PC-3 (cell line): ENCODE results near the gene CNTN4. TPM values are rescaled to one million over a fixed set of nuclear protein-coding genes. Genes with fewer than 3 reads are reported as not detected.

Source experiments
- ATAC-seq: fragments of 200-7000 bp; cut with Tn5 transposase; 2 replicates; pipeline ENCODE4 v1.9.1; 2020; ENCODE audit warnings: mild to moderate bottlenecking, moderate library complexity
- BruUV-seq: library from RNA; stranded (reverse); fragments of 400-500 nt; replicated peaks from 2 replicates; lab custom pipeline; 2021; lab: Mats Ljungman, UMichigan
- CTCF ChIA-PET: fragments of 300-600 bp; sonication (Branson Sonifier 250); formaldehyde crosslinking; loops from one replicate; lab custom pipeline; 2022; ENCODE audit warnings: antibody characterized with exemption; lab: Charles Lee
- POLR2A ChIA-PET: fragments of 300-600 bp; sonication (Branson Sonifier 250); formaldehyde crosslinking; loops from one replicate; lab custom pipeline; 2022; ENCODE audit warnings: antibody characterized with exemption; ENCODE audit not compliant: unreplicated experiment; lab: Charles Lee
- DNase-seq: peaks from one replicate; pipeline ENCODE4 v3.0.0-alpha.2; 2015
- H2AFZ ChIP-seq: fragments of 300-600 bp; sonication (generic); 2 replicates; pipeline ENCODE4 v1.6.0; 2016; ENCODE audit warnings: antibody characterized with exemption, low read length
- H3F3A ChIP-seq: fragments of 300-600 bp; sonication (generic); one replicate; pipeline ENCODE4 v1.6.0; 2017; ENCODE audit warnings: antibody characterized with exemption, low read length, control low read depth, mild to moderate bottlenecking; ENCODE audit not compliant: unreplicated experiment
- H3K27ac ChIP-seq: fragments of 300-600 bp; sonication (generic); 2 replicates; pipeline ENCODE4 v1.5.1; 2016; ENCODE audit warnings: mild to moderate bottlenecking, low read length
- H3K27me3 ChIP-seq: fragments of 300-600 bp; sonication (generic); 2 replicates; pipeline ENCODE4 v1.6.1; 2016; ENCODE audit warnings: low read length, mixed read lengths
- H3K36me3 ChIP-seq: fragments of 300-600 bp; sonication (generic); 2 replicates; pipeline ENCODE4 v1.6.1; 2016; ENCODE audit warnings: low read depth, mixed run types, low read length, mixed read lengths
- H3K4me1 ChIP-seq: fragments of 300-600 bp; sonication (generic); 2 replicates; pipeline ENCODE4 v1.5.1; 2016; ENCODE audit warnings: low read length; ENCODE audit not compliant: insufficient read depth
- H3K4me2 ChIP-seq: fragments of 300-600 bp; sonication (generic); 2 replicates; pipeline ENCODE4 v1.6.0; 2016; ENCODE audit warnings: low read length
- H3K4me3 ChIP-seq: fragments of 300-600 bp; sonication (generic); 2 replicates; pipeline ENCODE4 v1.5.1; 2016; ENCODE audit warnings: mild to moderate bottlenecking, low read length, mixed read lengths
- H3K79me2 ChIP-seq: fragments of 300-600 bp; sonication (generic); 2 replicates; pipeline ENCODE4 v1.6.1; 2017; ENCODE audit warnings: low read length, mixed read lengths
- H3K9ac ChIP-seq: fragments of 300-600 bp; sonication (generic); 2 replicates; pipeline ENCODE4 v1.6.0; 2016; ENCODE audit warnings: mild to moderate bottlenecking, low read length
- H3K9me2 ChIP-seq: fragments of 300-600 bp; sonication (generic); replicated peaks from 2 replicates; pipeline ENCODE4 v1.6.1; 2016; ENCODE audit warnings: mixed run types, low read length, mixed read lengths
- H3K9me3 ChIP-seq: fragments of 300-600 bp; sonication (generic); 2 replicates; pipeline ENCODE4 v1.6.1; 2016; ENCODE audit warnings: low read length, mixed read lengths
- H4K20me1 ChIP-seq: fragments of 300-600 bp; sonication (generic); 2 replicates; pipeline ENCODE4 v1.6.1; 2016; ENCODE audit warnings: low read length, mixed read lengths
- CTCF ChIP-seq: fragments of 300-600 bp; sonication (generic); conservative IDR thresholded peaks from 2 replicates; pipeline ENCODE4 v1.5.1; 2017; ENCODE audit warnings: antibody characterized with exemption, low read depth, mild to moderate bottlenecking, low read length
- EZH2 ChIP-seq: fragments of 300-600 bp; sonication (generic); IDR thresholded peaks from one replicate; pipeline ENCODE4 v1.6.1; 2017; ENCODE audit warnings: antibody characterized with exemption, mild to moderate bottlenecking, low read length; ENCODE audit not compliant: unreplicated experiment
- EZH2phosphoT487 ChIP-seq: fragments of 300-600 bp; sonication (generic); IDR thresholded peaks from 2 replicates; pipeline ENCODE4 v1.6.1; 2018; ENCODE audit warnings: mild to moderate bottlenecking, antibody characterized with exemption, low read length, borderline replicate concordance
- intact Hi-C: fragments of 100-400 bp; cut with micrococcal nuclease; formaldehyde crosslinking; loops from 2 replicates; pipeline ENCODE4 v1.9.0; 2023
- total RNA-seq: library from RNA; depleted of rRNA; stranded (reverse); fragments of >200 nt; gene quantifications from 2 replicates; pipeline ENCODE4 v1.2.3, GENCODE V29; 2014

The CNTN4 gene
- total RNA-seq, 1 experiment from 2014 or later = not detected

- BruUV-seq = no TSS peak
- no peak overlapping the region for H3K4me2 ChIP-seq
- ATAC-seq = no peak
- H3F3A ChIP-seq = no peaks in the 10 kb centered on the region
- no peak overlapping the region for H3K9ac ChIP-seq
- TF ChIP-seq EZH2 = no peak
- TF ChIP-seq CTCF = no peak
- TF ChIP-seq EZH2phosphoT487 = no peak
- no peaks in the 10 kb centered on the region for H3K9me2 ChIP-seq
- no peak overlapping the region for H2AFZ ChIP-seq
- POLR2A ChIA-PET = no interaction called here
- H3K4me1 ChIP-seq = no peaks in the 10 kb centered on the region
- no peaks in the 10 kb centered on the region for H4K20me1 ChIP-seq
- H3K79me2 ChIP-seq = no peaks in the 10 kb centered on the region
- H3K27me3 ChIP-seq = no peaks in the 10 kb centered on the region
- no peak overlapping the region for H3K27ac ChIP-seq
- CTCF ChIA-PET = no interaction called here
- H3K9me3 ChIP-seq = peaks cover 43% of the 10 kb centered on the region
- no peak for DNase-seq
- no peaks in the 10 kb centered on the region for H3K36me3 ChIP-seq
- intact Hi-C loops = no loop called here
- no peak overlapping the region for H3K4me3 ChIP-seq
Measured at GRCh38 chr3:2697589-2697988, 598.9 kb downstream of the CNTN4 start.

GRCh38 chr3:2701471-2701870 is 602.8 kb downstream of the CNTN4 start:
- ChIA-PET POLR2A (no interaction called here), CTCF (no interaction called here)
- no peak for ATAC-seq
- H3K9ac ChIP-seq = no peak overlapping the region
- no peaks in the 10 kb centered on the region for H3K79me2 ChIP-seq
- no peaks in the 10 kb centered on the region for H3K4me1 ChIP-seq
- no peak for DNase-seq
- no peak overlapping the region for H3K4me2 ChIP-seq
- H3K9me3 ChIP-seq = peaks cover 31% of the 10 kb centered on the region
- no peaks in the 10 kb centered on the region for H3K9me2 ChIP-seq
- no peaks in the 10 kb centered on the region for H4K20me1 ChIP-seq
- no peaks in the 10 kb centered on the region for H3K36me3 ChIP-seq
- no peaks in the 10 kb centered on the region for H3F3A ChIP-seq
- TF ChIP-seq CTCF (no peak), EZH2 (no peak), EZH2phosphoT487 (no peak)
- no peak overlapping the region for H3K27ac ChIP-seq
- H2AFZ ChIP-seq = no peak overlapping the region
- no peaks in the 10 kb centered on the region for H3K27me3 ChIP-seq
- BruUV-seq = no TSS peak
- H3K4me3 ChIP-seq = no peak overlapping the region
- intact Hi-C loops = no loop called here

- TF ChIP-seq EZH2 = no peak
- TF ChIP-seq EZH2phosphoT487 = no peak
- no peak for TF ChIP-seq CTCF
- CTCF ChIA-PET = no interaction called here
- no TSS peak for BruUV-seq
Measured at GRCh38 chr3:2706144-2706835, 607.6 kb downstream of the CNTN4 start.

More at GRCh38 chr3:2706144-2706835, 607.6 kb downstream of the CNTN4 start:
- H3K9ac ChIP-seq = no peak overlapping the region
- no peaks in the 10 kb centered on the region for H3K4me1 ChIP-seq
- H3K4me2 ChIP-seq = no peak overlapping the region
- POLR2A ChIA-PET = no interaction called here
- no peak overlapping the region for H3K27ac ChIP-seq
- H3K9me2 ChIP-seq = no peaks in the 10 kb centered on the region
- no peak overlapping the region for H3K4me3 ChIP-seq
- H4K20me1 ChIP-seq = no peaks in the 10 kb centered on the region
- H3F3A ChIP-seq = no peaks in the 10 kb centered on the region
- intact Hi-C loops = no loop called here
- H2AFZ ChIP-seq = no peak overlapping the region
- H3K36me3 ChIP-seq = no peaks in the 10 kb centered on the region
- H3K79me2 ChIP-seq = no peaks in the 10 kb centered on the region
- ATAC-seq (no peak), DNase-seq (no peak)
- no peaks in the 10 kb centered on the region for H3K27me3 ChIP-seq
- peaks cover 25% of the 10 kb centered on the region for H3K9me3 ChIP-seq
